ENCODE data around the gene CD300LG.
A peak's percentile ranks its signal among the peaks of the same experiment; 100 is the strongest.

The CD300LG gene

GRCh38 chr17:43832976-43833829, 13.8 kb upstream of the CD300LG start, which contains the start of gene MPP3:
MPP3 (minus strand) TSS chr17:43833146; CDS start chr17:43831906, 1,240 bp downstream.
- Histone ChIP-seq H3K36me3 (ENCODE audit: control insufficient read depth in 1 of 2, insufficient read depth in 2 of 2, low read depth in 1 of 2, low read length in 2 of 2) (peaks cover 29 to 34% of the 10 kb centered on the region in 2 experiments), H2BK120ac (ENCODE audit: low read depth, low read length) (peak within 1 kb of the TSS; percentile 11), H3K23ac (ENCODE audit: low read length in 2 of 2) (peak within 1 kb of the TSS in 1 of 2 experiments; percentile 23), H3K27ac (ENCODE audit: low read length, poor library complexity, severe bottlenecking) (no peak within 1 kb of the TSS), H3K4me2 (ENCODE audit: low read length, poor library complexity, severe bottlenecking) (peak within 1 kb of the TSS; percentile 96), H2AFZ (ENCODE audit: low read depth, low read length) (peak within 1 kb of the TSS; percentile 29), H2BK15ac (ENCODE audit: low read depth, poor library complexity, severe bottlenecking) (peak within 1 kb of the TSS; percentile 49), H3K79me1 (replicated peaks; ENCODE audit: low read length, poor library complexity, severe bottlenecking) (peaks cover 3% of the 10 kb centered on the region), H4K91ac (ENCODE audit: low read length) (peak within 1 kb of the TSS; percentile 74), H3K4me1 (ENCODE audit: control insufficient read depth, insufficient read depth, low read depth, low read length) (peaks cover 14% of the 10 kb centered on the region), H3K27me3 (ENCODE audit: control insufficient read depth in 1 of 2, insufficient read depth in 1 of 2, low read length in 2 of 2) (no peaks in the 10 kb centered on the region), H3K4me3 (ENCODE audit: insufficient read depth in 1 of 2, low read depth in 1 of 2, low read length in 2 of 2) (peak within 1 kb of the TSS; percentile 67 to 81), H3K9me3 (ENCODE audit: control insufficient read depth, low read length) (no peaks in the 10 kb centered on the region), H3K4ac (ENCODE audit: low read depth in 1 of 2, low read length in 2 of 2) (peak within 1 kb of the TSS in 1 of 2 experiments; percentile 47), H2AK5ac (ENCODE audit: low read length, severe bottlenecking) (no peak within 1 kb of the TSS), H4K8ac (ENCODE audit: low read length) (peak within 1 kb of the TSS; percentile 7), H3K9ac (ENCODE audit: low read length) (peak within 1 kb of the TSS; percentile 78), H3K14ac (ENCODE audit: low read length in 2 of 2) (peak within 1 kb of the TSS in 1 of 2 experiments; percentile 61), H2BK5ac (ENCODE audit: low read depth, low read length, poor library complexity, severe bottlenecking) (no peak within 1 kb of the TSS), H3K18ac (ENCODE audit: low read depth in 1 of 2, low read length in 2 of 2) (peak within 1 kb of the TSS; percentile 87 to 91), H2BK12ac (ENCODE audit: low read length in 2 of 2) (peak within 1 kb of the TSS in 1 of 2 experiments; percentile 73)
- 5% methylated on average over 43 of the region's 87 CpGs for WGBS
- peak; percentile 70 for DNase-seq

GRCh38 chr17:43834106-43834505, 12.9 kb upstream of the CD300LG start:
- no peak overlapping the region for H2BK120ac ChIP-seq (ENCODE audit: low read depth, low read length)
- no peak for DNase-seq
- H3K27me3 ChIP-seq (ENCODE audit: control insufficient read depth in 1 of 2, insufficient read depth in 1 of 2, low read length in 2 of 2), result no peaks in the 10 kb centered on the region
- H4K91ac ChIP-seq (ENCODE audit: low read length), result no peak overlapping the region
- H3K9ac ChIP-seq (ENCODE audit: low read length), result no peak overlapping the region
- H2BK12ac ChIP-seq (ENCODE audit: low read length in 2 of 2), result no peak overlapping the region
- peaks cover 14% of the 10 kb centered on the region for H3K4me1 ChIP-seq (ENCODE audit: control insufficient read depth, insufficient read depth, low read depth, low read length)
- no peak overlapping the region for H2BK15ac ChIP-seq (ENCODE audit: low read depth, poor library complexity, severe bottlenecking)
- no peak overlapping the region for H3K23ac ChIP-seq (ENCODE audit: low read length in 2 of 2)
- no peak overlapping the region for H2AK5ac ChIP-seq (ENCODE audit: low read length, severe bottlenecking)
- no peaks in the 10 kb centered on the region for H3K9me3 ChIP-seq (ENCODE audit: control insufficient read depth, low read length)
- H2AFZ ChIP-seq (ENCODE audit: low read depth, low read length), result no peak overlapping the region
- no peak overlapping the region for H4K8ac ChIP-seq (ENCODE audit: low read length)
- H3K79me1 ChIP-seq (replicated peaks; ENCODE audit: low read length, poor library complexity, severe bottlenecking), result peaks cover 3% of the 10 kb centered on the region
- no peak overlapping the region for H3K27ac ChIP-seq (ENCODE audit: low read length, poor library complexity, severe bottlenecking)
- H3K4me3 ChIP-seq (ENCODE audit: insufficient read depth in 1 of 2, low read depth in 1 of 2, low read length in 2 of 2), result peak overlapping the region in 1 of 2 experiments; percentile 81
- H3K36me3 ChIP-seq (ENCODE audit: control insufficient read depth in 1 of 2, insufficient read depth in 2 of 2, low read depth in 1 of 2, low read length in 2 of 2), result peaks cover 23 to 25% of the 10 kb centered on the region in 2 experiments
- 85% methylated on average over 2 of the region's 2 CpGs for WGBS
- H3K18ac ChIP-seq (ENCODE audit: low read depth in 1 of 2, low read length in 2 of 2), result no peak overlapping the region
- H2BK5ac ChIP-seq (ENCODE audit: low read depth, low read length, poor library complexity, severe bottlenecking), result no peak overlapping the region
- no peak overlapping the region for H3K4me2 ChIP-seq (ENCODE audit: low read length, poor library complexity, severe bottlenecking)
- H3K4ac ChIP-seq (ENCODE audit: low read depth in 1 of 2, low read length in 2 of 2), result no peak overlapping the region
- H3K14ac ChIP-seq (ENCODE audit: low read length in 2 of 2), result no peak overlapping the region

GRCh38 chr17:43839670-43840108, 7.3 kb upstream of the CD300LG start:
- H3K4ac ChIP-seq (ENCODE audit: low read depth in 1 of 2, low read length in 2 of 2), result no peak overlapping the region
- H3K9ac ChIP-seq (ENCODE audit: low read length), result no peak overlapping the region
- H2AFZ ChIP-seq (ENCODE audit: low read depth, low read length), result no peak overlapping the region
- no peak overlapping the region for H3K4me2 ChIP-seq (ENCODE audit: low read length, poor library complexity, severe bottlenecking)
- no peak overlapping the region for H3K14ac ChIP-seq (ENCODE audit: low read length in 2 of 2)
- no peak overlapping the region for H2AK5ac ChIP-seq (ENCODE audit: low read length, severe bottlenecking)
- peaks cover 13% of the 10 kb centered on the region for H3K4me1 ChIP-seq (ENCODE audit: control insufficient read depth, insufficient read depth, low read depth, low read length)
- no peak overlapping the region for H4K8ac ChIP-seq (ENCODE audit: low read length)
- no peak overlapping the region for H2BK12ac ChIP-seq (ENCODE audit: low read length in 2 of 2)
- H4K91ac ChIP-seq (ENCODE audit: low read length), result no peak overlapping the region
- H3K23ac ChIP-seq (ENCODE audit: low read length in 2 of 2), result no peak overlapping the region
- no peak overlapping the region for H2BK15ac ChIP-seq (ENCODE audit: low read depth, poor library complexity, severe bottlenecking)
- WGBS, result 73% methylated on average over 7 of the region's 7 CpGs
- no peak overlapping the region for H2BK120ac ChIP-seq (ENCODE audit: low read depth, low read length)
- DNase-seq, result no peak
- H3K79me1 ChIP-seq (replicated peaks; ENCODE audit: low read length, poor library complexity, severe bottlenecking), result no peaks in the 10 kb centered on the region
- H3K4me3 ChIP-seq (ENCODE audit: insufficient read depth in 1 of 2, low read depth in 1 of 2, low read length in 2 of 2), result no peak overlapping the region
- no peak overlapping the region for H2BK5ac ChIP-seq (ENCODE audit: low read depth, low read length, poor library complexity, severe bottlenecking)
- no peaks in the 10 kb centered on the region for H3K36me3 ChIP-seq (ENCODE audit: control insufficient read depth in 1 of 2, insufficient read depth in 2 of 2, low read depth in 1 of 2, low read length in 2 of 2)
- no peaks in the 10 kb centered on the region for H3K9me3 ChIP-seq (ENCODE audit: control insufficient read depth, low read length)
- peaks cover 5 to 21% of the 10 kb centered on the region in 2 experiments for H3K27me3 ChIP-seq (ENCODE audit: control insufficient read depth in 1 of 2, insufficient read depth in 1 of 2, low read length in 2 of 2)
- no peak overlapping the region for H3K18ac ChIP-seq (ENCODE audit: low read depth in 1 of 2, low read length in 2 of 2)
- no peak overlapping the region for H3K27ac ChIP-seq (ENCODE audit: low read length, poor library complexity, severe bottlenecking)

- Histone ChIP-seq H3K14ac (ENCODE audit: low read length in 2 of 2) (no peak overlapping the region), H2BK15ac (ENCODE audit: low read depth, poor library complexity, severe bottlenecking) (no peak overlapping the region), H3K27me3 (ENCODE audit: control insufficient read depth in 1 of 2, insufficient read depth in 1 of 2, low read length in 2 of 2) (peaks cover 5 to 21% of the 10 kb centered on the region in 2 experiments), H3K9ac (ENCODE audit: low read length) (no peak overlapping the region), H3K79me1 (replicated peaks; ENCODE audit: low read length, poor library complexity, severe bottlenecking) (no peaks in the 10 kb centered on the region), H3K27ac (ENCODE audit: low read length, poor library complexity, severe bottlenecking) (no peak overlapping the region), H3K4ac (ENCODE audit: low read depth in 1 of 2, low read length in 2 of 2) (no peak overlapping the region), H3K23ac (ENCODE audit: low read length in 2 of 2) (no peak overlapping the region), H4K91ac (ENCODE audit: low read length) (no peak overlapping the region), H2BK5ac (ENCODE audit: low read depth, low read length, poor library complexity, severe bottlenecking) (no peak overlapping the region), H3K4me3 (ENCODE audit: insufficient read depth in 1 of 2, low read depth in 1 of 2, low read length in 2 of 2) (no peak overlapping the region), H2BK12ac (ENCODE audit: low read length in 2 of 2) (no peak overlapping the region), H4K8ac (ENCODE audit: low read length) (no peak overlapping the region), H3K36me3 (ENCODE audit: control insufficient read depth in 1 of 2, insufficient read depth in 2 of 2, low read depth in 1 of 2, low read length in 2 of 2) (no peaks in the 10 kb centered on the region), H3K18ac (ENCODE audit: low read depth in 1 of 2, low read length in 2 of 2) (no peak overlapping the region), H3K4me2 (ENCODE audit: low read length, poor library complexity, severe bottlenecking) (no peak overlapping the region), H2AK5ac (ENCODE audit: low read length, severe bottlenecking) (no peak overlapping the region), H2BK120ac (ENCODE audit: low read depth, low read length) (no peak overlapping the region), H3K9me3 (ENCODE audit: control insufficient read depth, low read length) (no peaks in the 10 kb centered on the region), H2AFZ (ENCODE audit: low read depth, low read length) (no peak overlapping the region), H3K4me1 (ENCODE audit: control insufficient read depth, insufficient read depth, low read depth, low read length) (peaks cover 14% of the 10 kb centered on the region)
- WGBS, result 26% methylated on average over 1 of the region's 4 CpGs
- peak; percentile 42 for DNase-seq
These were observed 6.2 kb upstream of the CD300LG start for GRCh38 chr17:43840814-43841213.

Data from mesenchymal stem cell (in vitro differentiated cells and primary cell).